SKM-1 treated with dmso at 0.1 percent for 144 hours (cell line): ENCODE data around the gene ZNF280B.

ENCODE experiments used
- DNase-seq: peaks from one replicate; lab custom pipeline; 2025; ENCODE audit not compliant: unreplicated experiment; lab: John Stamatoyannopoulos, UW

Gene ZNF280B

GRCh38 chr22:22508274-22509176, at the start of gene ZNF280B:
TSS of gene ZNF280B (minus strand) at chr22:22508742. CDS start at chr22:22489398, 19,344 bp downstream.
- DNase-seq: peak; percentile 78

- no peak for DNase-seq
Measured at GRCh38 chr22:22556995-22557925, 48.7 kb upstream of the ZNF280B start.

- no peak for DNase-seq
Measured at GRCh38 chr22:22556578-22556977, 48.0 kb upstream of the ZNF280B start.

GRCh38 chr22:22555596-22555995, 47.1 kb upstream of the ZNF280B start:
- DNase-seq: no peak

- DNase-seq: peak; percentile 23
Measured at GRCh38 chr22:22554587-22555284, 46.2 kb upstream of the ZNF280B start.

- no peak for DNase-seq
Measured at GRCh38 chr22:22553735-22554586, 45.4 kb upstream of the ZNF280B start.

- no peak for DNase-seq
Measured at GRCh38 chr22:22553141-22553540, 44.6 kb upstream of the ZNF280B start.

GRCh38 chr22:22552630-22553029, 44.1 kb upstream of the ZNF280B start:
- no peak for DNase-seq

- DNase-seq: no peak
Measured at GRCh38 chr22:22550789-22551434, 42.4 kb upstream of the ZNF280B start.

- no peak for DNase-seq
Measured at GRCh38 chr22:22548910-22549309, 40.4 kb upstream of the ZNF280B start.

GRCh38 chr22:22548317-22548716, 39.8 kb upstream of the ZNF280B start:
- no peak for DNase-seq

GRCh38 chr22:22547692-22548300, 39.3 kb upstream of the ZNF280B start:
- DNase-seq: peak; percentile 33

- DNase-seq: no peak
Measured at GRCh38 chr22:22547226-22547625, 38.7 kb upstream of the ZNF280B start.

GRCh38 chr22:22546490-22546889, 37.9 kb upstream of the ZNF280B start:
- DNase-seq: peak; percentile 84

GRCh38 chr22:22545084-22545483, 36.5 kb upstream of the ZNF280B start:
- DNase-seq: no peak

- no peak for DNase-seq
Measured at GRCh38 chr22:22538226-22538989, 29.9 kb upstream of the ZNF280B start.

GRCh38 chr22:22536916-22537315, 28.4 kb upstream of the ZNF280B start:
- no peak for DNase-seq

GRCh38 chr22:22536515-22536914, 28.0 kb upstream of the ZNF280B start:
- no peak for DNase-seq
